Fibroblast of lung (primary cell): Measurements from ENCODE around the gene PPP4C. TPM values are rescaled to one million over a fixed set of nuclear protein-coding genes. Genes with fewer than 3 reads are reported as not detected.
A peak's percentile ranks its signal among the peaks of the same experiment; 100 is the strongest.

ENCODE experiments used
- DNase-seq, 2 donors: peaks; one replicate each; pipeline versions ENCODE4 v3.0.0 to v3.0.0-alpha.2; 2010; ENCODE audit warnings: low read depth in 2 of 2
- H2AFZ ChIP-seq: 2 replicates; pipeline ENCODE4 v1.5.1; 2012; ENCODE audit warnings: low read length, control low read depth, inconsistent platforms
- H3K27ac ChIP-seq: 2 replicates; pipeline ENCODE4 v1.5.1; 2011; ENCODE audit warnings: low read length, control low read depth; ENCODE audit not compliant: insufficient read depth
- H3K27me3 ChIP-seq: 2 replicates; pipeline ENCODE4 v1.5.1; 2011; ENCODE audit warnings: mild to moderate bottlenecking, low read length; ENCODE audit not compliant: control insufficient read depth, insufficient read depth
- H3K36me3 ChIP-seq: 2 replicates; pipeline ENCODE4 v1.5.1; 2011; ENCODE audit warnings: low read length; ENCODE audit not compliant: control insufficient read depth, insufficient read depth
- H3K4me1 ChIP-seq: 2 replicates; pipeline ENCODE4 v1.5.1; 2011; ENCODE audit warnings: low read length; ENCODE audit not compliant: control insufficient read depth, insufficient read depth; ENCODE audit errors: extremely low read depth
- H3K4me2 ChIP-seq: 2 replicates; pipeline ENCODE4 v1.5.1; 2011; ENCODE audit warnings: low read length, control low read depth; ENCODE audit not compliant: insufficient read depth; ENCODE audit errors: extremely low read depth
- H3K4me3 ChIP-seq, 4 experiments: fragments of 200-600 bp in 1 of 4; sonication (generic) in 1 of 4; replicated peaks in 1 of 4; 2 replicates each; pipeline ENCODE4 v1.5.1; 2011 to 2016; ENCODE audit warnings: low read length in 4 of 4, low read depth in 3 of 4, mild to moderate bottlenecking in 3 of 4, control low read depth in 2 of 4, inconsistent platforms in 1 of 4, mixed read lengths in 1 of 4; ENCODE audit not compliant: insufficient read depth in 1 of 4; ENCODE audit errors: control extremely low read depth in 1 of 4
- H3K79me2 ChIP-seq: 2 replicates; pipeline ENCODE4 v1.5.1; 2012; ENCODE audit warnings: mild to moderate bottlenecking, low read length, inconsistent platforms; ENCODE audit not compliant: control insufficient read depth, insufficient read depth
- H3K9ac ChIP-seq: 2 replicates; pipeline ENCODE4 v1.5.1; 2011; ENCODE audit warnings: mild to moderate bottlenecking, low read length, control low read depth; ENCODE audit not compliant: insufficient read depth
- H3K9me3 ChIP-seq: 2 replicates; pipeline ENCODE4 v1.5.1; 2012; ENCODE audit warnings: low read depth, low read length; ENCODE audit not compliant: control insufficient read depth, insufficient read depth
- H4K20me1 ChIP-seq: 2 replicates; pipeline ENCODE4 v1.5.1; 2011; ENCODE audit warnings: low read length; ENCODE audit not compliant: control insufficient read depth, insufficient read depth; ENCODE audit errors: extremely low read depth
- EZH2 ChIP-seq: IDR thresholded peaks from 2 replicates; pipeline ENCODE4 v1.5.1; 2012; ENCODE audit warnings: low read length, control low read depth, mild to moderate bottlenecking; ENCODE audit errors: missing control alignments
- polyA plus RNA-seq, 2 donors: library from polyadenylated mRNA; depleted of rRNA in 1 of 2; stranded (reverse) in 1 of 2; unstranded in 1 of 2; fragments of >200 nt; gene quantifications; 2 replicates each; pipeline ENCODE4 v1.2.1, GENCODE V29; 2011 to 2012; ENCODE audit warnings: missing spikeins in 1 of 2
- total RNA-seq: library from RNA; depleted of rRNA; stranded (reverse); fragments of >200 nt; gene quantifications from 2 replicates; pipeline ENCODE4 v1.2.1, GENCODE V29; 2014
- TF ChIP-seq, protein P1 (sequence below), 2 donors: IDR thresholded peaks in 1 of 2; conservative IDR thresholded peaks in 1 of 2; 1 replicate in 1 of 2; 2 replicates in 1 of 2; pipeline ENCODE4 v1.5.1; 2011 to 2012; ENCODE audit warnings: low read length in 2 of 2, control low read depth in 1 of 2, inconsistent platforms in 1 of 2, low read depth in 1 of 2, mild to moderate bottlenecking in 1 of 2

The PPP4C gene
- total and polyA plus RNA-seq, 2 donors (not counting 1 experiment from before 2014, with no cell fraction given), result 116 to 147 TPM

DNA sequence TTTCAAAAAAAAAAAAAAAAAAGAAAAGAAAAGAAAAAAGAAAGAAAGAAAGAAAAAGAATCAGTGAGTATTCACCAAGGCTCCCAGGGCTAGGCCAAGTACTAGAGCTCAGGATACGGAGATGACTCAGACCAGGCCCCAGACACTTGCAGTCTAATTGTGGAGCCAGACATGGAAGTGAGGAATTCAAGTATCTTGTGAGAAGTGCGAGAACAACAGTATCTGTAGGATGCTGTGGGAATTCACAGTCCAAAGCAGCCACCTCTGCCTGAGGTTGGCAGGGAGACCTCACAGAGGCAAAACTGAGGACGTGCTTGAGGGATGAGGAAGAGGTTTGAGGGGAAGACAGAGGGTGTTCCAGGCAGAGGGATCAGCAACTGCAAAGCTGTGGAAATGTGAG, 24.3 kb upstream of the PPP4C start:
- H3K4me2 ChIP-seq, result no peak overlapping the region
- H3K4me1 ChIP-seq, result peaks cover 5% of the 10 kb centered on the region
- H3K79me2 ChIP-seq, result peaks cover 3% of the 10 kb centered on the region
- H2AFZ ChIP-seq, result no peak overlapping the region
- H3K36me3 ChIP-seq, result peaks cover 2% of the 10 kb centered on the region
- no peak overlapping the region for H3K27ac ChIP-seq
- H3K27me3 ChIP-seq, result no peaks in the 10 kb centered on the region
- H3K9me3 ChIP-seq, result no peaks in the 10 kb centered on the region
- peak in 1 of 2 donors; percentile 86 for DNase-seq
- no peak for TF ChIP-seq EZH2
- TF ChIP-seq, protein P1, sequence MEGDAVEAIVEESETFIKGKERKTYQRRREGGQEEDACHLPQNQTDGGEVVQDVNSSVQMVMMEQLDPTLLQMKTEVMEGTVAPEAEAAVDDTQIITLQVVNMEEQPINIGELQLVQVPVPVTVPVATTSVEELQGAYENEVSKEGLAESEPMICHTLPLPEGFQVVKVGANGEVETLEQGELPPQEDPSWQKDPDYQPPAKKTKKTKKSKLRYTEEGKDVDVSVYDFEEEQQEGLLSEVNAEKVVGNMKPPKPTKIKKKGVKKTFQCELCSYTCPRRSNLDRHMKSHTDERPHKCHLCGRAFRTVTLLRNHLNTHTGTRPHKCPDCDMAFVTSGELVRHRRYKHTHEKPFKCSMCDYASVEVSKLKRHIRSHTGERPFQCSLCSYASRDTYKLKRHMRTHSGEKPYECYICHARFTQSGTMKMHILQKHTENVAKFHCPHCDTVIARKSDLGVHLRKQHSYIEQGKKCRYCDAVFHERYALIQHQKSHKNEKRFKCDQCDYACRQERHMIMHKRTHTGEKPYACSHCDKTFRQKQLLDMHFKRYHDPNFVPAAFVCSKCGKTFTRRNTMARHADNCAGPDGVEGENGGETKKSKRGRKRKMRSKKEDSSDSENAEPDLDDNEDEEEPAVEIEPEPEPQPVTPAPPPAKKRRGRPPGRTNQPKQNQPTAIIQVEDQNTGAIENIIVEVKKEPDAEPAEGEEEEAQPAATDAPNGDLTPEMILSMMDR (conservative IDR thresholded peaks at IDR 0.05 in 1 of 2, IDR thresholded peaks at IDR 0.05 in 1 of 2; ENCODE audit: low read depth in 1 of 2, low read length in 2 of 2), result no peak
- H3K4me3 ChIP-seq, result no peak overlapping the region
- no peaks in the 10 kb centered on the region for H4K20me1 ChIP-seq
- H3K9ac ChIP-seq, result no peak overlapping the region

- peaks cover 2% of the 10 kb centered on the region for H3K36me3 ChIP-seq
- DNase-seq, result peak; percentile 87 to 88
- H3K9me3 ChIP-seq, result no peaks in the 10 kb centered on the region
- H3K27ac ChIP-seq, result peak overlapping the region; percentile 64
- no peaks in the 10 kb centered on the region for H4K20me1 ChIP-seq
- peak overlapping the region; percentile 80 for H2AFZ ChIP-seq
- peaks cover 3% of the 10 kb centered on the region for H3K79me2 ChIP-seq
- peak overlapping the region; percentile 53 to 88 (median 68) for H3K4me3 ChIP-seq
- TF ChIP-seq, protein P1 (conservative IDR thresholded peaks at IDR 0.05 in 1 of 2, IDR thresholded peaks at IDR 0.05 in 1 of 2; ENCODE audit: low read depth in 1 of 2, low read length in 2 of 2), result no peak
- no peak for TF ChIP-seq EZH2
- peak overlapping the region; percentile 80 for H3K4me2 ChIP-seq
- H3K27me3 ChIP-seq, result no peaks in the 10 kb centered on the region
- peaks cover 5% of the 10 kb centered on the region for H3K4me1 ChIP-seq
- peak overlapping the region; percentile 71 for H3K9ac ChIP-seq
Observed at GRCh38 chr16:30052671-30053372, 23.0 kb upstream of the PPP4C start.

DNA sequence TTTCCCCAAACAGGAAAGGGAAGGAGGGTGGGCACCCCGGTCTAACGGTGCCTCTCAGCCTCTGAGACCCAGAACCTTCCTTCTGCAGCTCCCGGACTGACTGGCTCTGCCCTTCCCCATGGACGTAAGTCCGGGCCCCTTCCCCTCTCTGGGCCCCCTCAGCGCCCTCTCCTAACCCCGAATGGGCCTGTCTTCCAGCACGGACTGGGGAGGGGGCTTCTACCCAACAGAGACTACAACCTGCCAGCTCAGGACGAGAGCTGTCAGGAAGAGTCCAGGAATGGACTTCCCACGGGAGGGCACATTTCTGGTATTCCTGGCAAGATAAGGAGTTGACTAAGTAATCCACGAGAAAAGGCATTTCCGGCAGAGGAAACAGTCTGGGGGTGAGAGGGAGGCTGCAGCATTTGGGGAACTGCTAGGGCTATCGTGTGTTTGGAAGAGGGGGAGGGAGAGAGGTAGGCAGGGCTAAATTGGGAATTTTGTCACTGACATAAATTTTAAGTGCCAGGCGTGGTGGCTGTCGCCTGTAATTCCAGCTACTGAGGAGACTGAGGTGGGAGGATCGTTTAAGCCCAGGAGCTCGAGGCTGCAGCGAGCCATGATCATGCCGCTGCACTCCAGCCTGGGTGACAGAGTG, 22.3 kb upstream of the PPP4C start:
- Histone ChIP-seq H2AFZ (peak overlapping the region; percentile 60), H3K36me3 (peaks cover 2% of the 10 kb centered on the region), H3K4me2 (peak overlapping the region; percentile 80), H3K4me3 (peak overlapping the region; percentile 53 to 88 (median 68)), H3K4me1 (peaks cover 5% of the 10 kb centered on the region), H3K27ac (peak overlapping the region; percentile 64), H3K27me3 (no peaks in the 10 kb centered on the region), H4K20me1 (no peaks in the 10 kb centered on the region), H3K9ac (peak overlapping the region; percentile 71), H3K9me3 (no peaks in the 10 kb centered on the region), H3K79me2 (peaks cover 3% of the 10 kb centered on the region)
- TF ChIP-seq EZH2, result no peak
- TF ChIP-seq, protein P1 (conservative IDR thresholded peaks at IDR 0.05 in 1 of 2, IDR thresholded peaks at IDR 0.05 in 1 of 2; ENCODE audit: low read depth in 1 of 2, low read length in 2 of 2), result no peak
- DNase-seq, result peak in 1 of 2 donors; percentile 62
